ENCODE measurements around the gene MCTP2.
A peak's percentile ranks its signal among the peaks of the same experiment; 100 is the strongest.

The MCTP2 gene, protein sequence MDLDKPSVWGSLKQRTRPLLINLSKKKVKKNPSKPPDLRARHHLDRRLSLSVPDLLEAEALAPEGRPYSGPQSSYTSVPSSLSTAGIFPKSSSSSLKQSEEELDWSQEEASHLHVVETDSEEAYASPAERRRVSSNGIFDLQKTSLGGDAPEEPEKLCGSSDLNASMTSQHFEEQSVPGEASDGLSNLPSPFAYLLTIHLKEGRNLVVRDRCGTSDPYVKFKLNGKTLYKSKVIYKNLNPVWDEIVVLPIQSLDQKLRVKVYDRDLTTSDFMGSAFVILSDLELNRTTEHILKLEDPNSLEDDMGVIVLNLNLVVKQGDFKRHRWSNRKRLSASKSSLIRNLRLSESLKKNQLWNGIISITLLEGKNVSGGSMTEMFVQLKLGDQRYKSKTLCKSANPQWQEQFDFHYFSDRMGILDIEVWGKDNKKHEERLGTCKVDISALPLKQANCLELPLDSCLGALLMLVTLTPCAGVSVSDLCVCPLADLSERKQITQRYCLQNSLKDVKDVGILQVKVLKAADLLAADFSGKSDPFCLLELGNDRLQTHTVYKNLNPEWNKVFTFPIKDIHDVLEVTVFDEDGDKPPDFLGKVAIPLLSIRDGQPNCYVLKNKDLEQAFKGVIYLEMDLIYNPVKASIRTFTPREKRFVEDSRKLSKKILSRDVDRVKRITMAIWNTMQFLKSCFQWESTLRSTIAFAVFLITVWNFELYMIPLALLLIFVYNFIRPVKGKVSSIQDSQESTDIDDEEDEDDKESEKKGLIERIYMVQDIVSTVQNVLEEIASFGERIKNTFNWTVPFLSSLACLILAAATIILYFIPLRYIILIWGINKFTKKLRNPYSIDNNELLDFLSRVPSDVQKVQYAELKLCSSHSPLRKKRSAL

DNA sequence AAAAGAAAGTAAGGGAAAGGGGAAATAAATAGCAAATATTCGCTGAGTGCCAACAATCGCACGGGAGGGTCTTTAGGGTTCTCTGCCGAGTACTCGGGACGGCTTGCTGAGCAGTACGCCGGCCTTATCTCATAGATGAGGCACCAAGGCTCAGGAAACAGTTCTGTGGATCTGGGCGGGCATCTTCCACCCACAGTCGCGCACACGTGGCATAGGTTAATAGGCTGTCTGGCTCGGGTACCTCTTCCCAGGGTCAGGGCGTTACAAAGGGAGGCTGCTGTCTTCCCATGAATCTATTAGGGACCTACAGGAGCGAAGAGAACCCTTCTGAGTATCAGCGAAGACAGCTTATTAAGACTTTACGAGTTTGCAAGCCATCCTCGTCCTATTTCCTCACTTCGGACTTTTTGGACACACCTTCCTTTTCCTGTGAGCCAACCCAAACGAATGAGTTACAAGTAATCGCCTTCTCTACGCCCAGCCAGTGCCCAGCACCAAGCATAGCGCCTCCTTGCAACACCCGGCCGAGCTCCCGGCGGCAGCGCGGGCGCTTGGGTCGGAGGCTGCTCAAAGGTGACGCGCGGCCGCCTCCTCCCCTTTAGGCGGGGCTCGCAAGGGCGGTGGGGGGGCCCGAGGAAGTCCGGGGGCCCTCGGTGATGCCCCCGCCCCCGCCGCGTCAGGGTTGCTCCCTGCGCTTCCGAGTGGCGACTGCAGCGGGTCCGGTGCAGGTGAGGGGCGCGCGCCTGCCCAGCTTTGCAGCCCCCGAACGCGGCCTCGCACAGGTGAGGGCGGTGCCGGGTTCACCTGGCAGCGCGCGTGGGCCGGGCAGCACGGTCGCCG lies at the start of gene MCTP2:
MCTP2 (plus strand) TSS at position 679 of the 840 bp plus-strand sequence. CDS start 66,705 bp downstream, outside the sequence.
- TF ChIP-seq, protein P1, sequence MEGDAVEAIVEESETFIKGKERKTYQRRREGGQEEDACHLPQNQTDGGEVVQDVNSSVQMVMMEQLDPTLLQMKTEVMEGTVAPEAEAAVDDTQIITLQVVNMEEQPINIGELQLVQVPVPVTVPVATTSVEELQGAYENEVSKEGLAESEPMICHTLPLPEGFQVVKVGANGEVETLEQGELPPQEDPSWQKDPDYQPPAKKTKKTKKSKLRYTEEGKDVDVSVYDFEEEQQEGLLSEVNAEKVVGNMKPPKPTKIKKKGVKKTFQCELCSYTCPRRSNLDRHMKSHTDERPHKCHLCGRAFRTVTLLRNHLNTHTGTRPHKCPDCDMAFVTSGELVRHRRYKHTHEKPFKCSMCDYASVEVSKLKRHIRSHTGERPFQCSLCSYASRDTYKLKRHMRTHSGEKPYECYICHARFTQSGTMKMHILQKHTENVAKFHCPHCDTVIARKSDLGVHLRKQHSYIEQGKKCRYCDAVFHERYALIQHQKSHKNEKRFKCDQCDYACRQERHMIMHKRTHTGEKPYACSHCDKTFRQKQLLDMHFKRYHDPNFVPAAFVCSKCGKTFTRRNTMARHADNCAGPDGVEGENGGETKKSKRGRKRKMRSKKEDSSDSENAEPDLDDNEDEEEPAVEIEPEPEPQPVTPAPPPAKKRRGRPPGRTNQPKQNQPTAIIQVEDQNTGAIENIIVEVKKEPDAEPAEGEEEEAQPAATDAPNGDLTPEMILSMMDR (IDR thresholded peaks at IDR 0.05; ENCODE audit: extremely low read depth, missing control alignments), result no peak
- peak; percentile 74 for DNase-seq (ENCODE audit: low spot score)

DNA sequence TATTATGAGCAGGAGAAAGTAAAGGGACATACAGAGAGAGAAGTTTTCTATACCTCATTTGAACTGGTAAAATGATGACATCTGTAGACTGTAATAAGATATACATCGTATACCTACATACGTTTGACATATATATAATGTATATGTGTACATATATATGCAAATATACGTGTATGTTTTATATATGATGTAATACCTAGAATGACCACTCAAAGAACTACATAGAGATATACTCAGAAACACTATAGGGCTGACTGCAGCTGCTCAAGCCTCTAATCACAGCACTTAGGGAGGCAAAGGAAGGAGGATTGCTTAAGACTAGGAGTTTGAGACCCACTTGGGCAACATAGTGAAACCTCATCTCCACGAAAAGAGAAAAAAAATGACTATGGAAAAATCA lies 48.5 kb upstream of the MCTP2 start:
- DNase-seq (ENCODE audit: low spot score), result no peak
- TF ChIP-seq, protein P1 (IDR thresholded peaks at IDR 0.05; ENCODE audit: extremely low read depth, missing control alignments), result no peak

DNA sequence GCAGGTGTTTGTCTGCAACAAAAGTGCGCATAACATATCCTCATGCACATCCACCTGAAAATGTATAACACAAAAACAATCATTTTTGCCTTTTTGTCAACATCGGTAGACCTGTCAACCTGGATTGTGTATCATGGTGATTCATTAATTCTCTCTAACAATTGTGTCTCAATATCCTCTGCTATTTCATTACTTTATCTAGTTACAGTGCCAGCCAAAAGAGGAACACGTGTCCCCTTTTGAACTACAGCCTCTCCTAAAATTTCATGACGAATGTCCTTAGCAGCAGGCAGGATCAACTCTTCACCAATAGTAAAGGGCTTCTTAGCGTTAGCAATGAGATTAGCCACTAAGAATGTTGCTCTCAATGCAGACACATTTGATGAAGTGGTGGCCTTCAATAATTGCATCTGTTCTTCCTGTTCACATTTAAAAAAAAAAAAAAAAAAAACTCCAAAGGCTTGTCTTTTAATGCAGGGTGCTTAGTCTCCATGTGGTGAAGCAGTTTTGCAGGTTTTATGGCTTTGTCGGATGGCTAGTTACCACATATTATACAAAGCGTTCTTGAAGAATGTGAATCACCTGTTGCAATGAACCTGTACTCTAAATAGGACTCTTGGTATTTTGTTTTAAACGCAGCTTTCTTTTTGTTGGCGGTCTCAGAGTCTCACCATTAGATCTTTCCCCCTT lies 45.7 kb upstream of the MCTP2 start:
- TF ChIP-seq, protein P1 (IDR thresholded peaks at IDR 0.05; ENCODE audit: extremely low read depth, missing control alignments), result no peak
- DNase-seq (ENCODE audit: low spot score), result no peak

DNA sequence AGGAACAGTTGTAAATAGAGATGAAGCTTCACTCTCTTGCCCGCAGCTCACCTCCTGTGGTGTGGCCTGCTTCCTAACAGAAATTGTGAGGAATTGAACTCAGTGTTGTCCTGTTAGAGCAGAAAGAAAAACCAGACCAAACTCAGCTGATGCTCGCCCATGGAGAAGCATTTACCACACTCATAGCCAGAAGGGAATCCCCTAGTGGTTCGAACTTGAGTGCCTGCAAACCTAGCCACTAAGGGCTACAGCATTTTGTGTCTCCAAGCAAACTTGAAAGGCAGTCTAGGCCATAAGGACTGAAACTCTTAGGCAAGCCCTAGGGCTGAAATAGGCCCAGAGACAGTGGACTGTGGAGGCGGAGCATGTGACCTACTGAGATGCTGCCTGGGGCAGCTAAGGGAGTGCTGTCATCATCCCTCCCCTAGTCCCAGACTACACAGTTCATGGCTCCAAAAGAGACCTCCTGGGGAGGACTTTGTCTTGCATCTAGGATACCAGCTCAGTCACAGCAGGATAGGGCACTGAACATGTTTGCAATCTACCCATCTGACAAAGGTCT lies 44.5 kb upstream of the MCTP2 start:
- TF ChIP-seq, protein P1 (IDR thresholded peaks at IDR 0.05; ENCODE audit: extremely low read depth, missing control alignments), result no peak
- DNase-seq (ENCODE audit: low spot score), result no peak

DNA sequence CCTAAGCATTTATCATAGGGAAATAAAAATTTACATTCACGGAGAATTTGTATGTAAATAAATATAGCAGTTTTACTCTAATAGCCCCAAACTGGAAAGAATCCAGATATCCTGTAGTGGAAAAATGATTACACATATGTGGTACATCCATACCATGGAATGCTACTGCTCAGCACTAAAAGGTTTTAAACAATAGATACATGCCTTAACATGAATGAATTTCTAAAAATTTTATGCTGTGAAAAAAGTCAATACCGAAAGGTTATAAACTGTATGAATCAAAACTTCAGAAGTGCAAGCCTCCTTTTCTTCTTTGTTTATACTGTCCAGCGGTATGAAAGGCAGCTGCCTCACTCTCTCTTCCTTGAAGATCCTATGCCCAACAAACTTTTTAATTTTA lies 37.5 kb upstream of the MCTP2 start:
- no peak for DNase-seq (ENCODE audit: low spot score)
- TF ChIP-seq, protein P1 (IDR thresholded peaks at IDR 0.05; ENCODE audit: extremely low read depth, missing control alignments), result no peak

DNA sequence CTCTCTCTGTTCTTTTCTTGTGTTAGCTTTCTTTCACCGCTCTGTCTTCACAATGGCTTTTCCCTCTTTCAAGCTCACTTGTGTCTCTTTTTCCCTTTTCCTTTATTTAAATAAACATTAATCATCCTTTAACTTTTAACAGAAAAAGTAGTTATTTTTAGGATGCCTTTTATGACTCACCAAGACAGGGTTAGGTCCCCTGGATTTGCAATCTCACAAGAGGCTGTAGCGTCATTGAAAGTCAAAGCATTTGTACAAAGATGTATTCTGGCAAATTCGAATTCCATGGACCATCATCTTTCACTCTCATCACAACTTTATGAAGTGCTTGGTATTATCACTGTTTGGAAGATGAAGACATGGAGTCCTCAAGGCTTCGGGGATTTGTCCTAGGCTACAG lies 34.8 kb upstream of the MCTP2 start:
- DNase-seq (ENCODE audit: low spot score), result no peak
- TF ChIP-seq, protein P1 (IDR thresholded peaks at IDR 0.05; ENCODE audit: extremely low read depth, missing control alignments), result no peak
